ENCODE measurements around the gene NOXRED1. TPM values are rescaled to one million over a fixed set of nuclear protein-coding genes. Genes with fewer than 3 reads are reported as not detected.

The NOXRED1 gene
- total and polyA plus RNA-seq, 4 donors = 0.23 to 0.94 (median 0.36) TPM

DNA sequence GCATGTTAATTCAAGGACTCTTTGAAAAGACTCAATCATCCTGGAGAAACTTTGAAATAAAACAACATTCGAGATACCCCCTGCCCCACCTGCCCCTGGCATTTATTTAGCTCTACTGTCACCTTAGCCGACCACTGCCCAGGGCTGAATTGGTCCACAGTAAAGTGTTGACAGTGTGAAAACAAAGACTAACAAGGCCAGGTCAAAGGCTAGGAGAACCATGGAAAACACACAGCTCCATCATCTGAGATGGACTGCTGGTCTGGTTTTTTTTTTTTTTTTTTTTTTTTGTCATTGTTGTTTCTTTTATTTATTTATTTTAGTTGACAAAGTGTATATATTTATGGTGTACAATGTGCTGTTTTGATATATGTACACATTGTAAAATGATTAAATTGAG is 76.8 kb downstream of the NOXRED1 start:
- H3K27me3 ChIP-seq (ENCODE audit: control insufficient read depth in 3 of 3, insufficient read depth in 3 of 3, low read length in 2 of 3) = no peaks in the 10 kb centered on the region
- no peaks in the 10 kb centered on the region for H3K4me1 ChIP-seq (ENCODE audit: control insufficient read depth in 5 of 5, insufficient read depth in 5 of 5, low read length in 5 of 5)
- H3K27ac ChIP-seq (ENCODE audit: low read depth in 1 of 2, low read length in 1 of 2) = no peak overlapping the region
- H3K36me3 ChIP-seq (ENCODE audit: control insufficient read depth in 4 of 4, insufficient read depth in 4 of 4, low read length in 4 of 4) = peaks cover 2 to 24% (median 14%) of the 10 kb centered on the region in 4 donors
- 88 to 89% methylated on average over 2 of the region's 2 CpGs for WGBS, 2 donors
- H3K4me3 ChIP-seq = no peak overlapping the region
- no peak for DNase-seq
- TF ChIP-seq, protein P1, sequence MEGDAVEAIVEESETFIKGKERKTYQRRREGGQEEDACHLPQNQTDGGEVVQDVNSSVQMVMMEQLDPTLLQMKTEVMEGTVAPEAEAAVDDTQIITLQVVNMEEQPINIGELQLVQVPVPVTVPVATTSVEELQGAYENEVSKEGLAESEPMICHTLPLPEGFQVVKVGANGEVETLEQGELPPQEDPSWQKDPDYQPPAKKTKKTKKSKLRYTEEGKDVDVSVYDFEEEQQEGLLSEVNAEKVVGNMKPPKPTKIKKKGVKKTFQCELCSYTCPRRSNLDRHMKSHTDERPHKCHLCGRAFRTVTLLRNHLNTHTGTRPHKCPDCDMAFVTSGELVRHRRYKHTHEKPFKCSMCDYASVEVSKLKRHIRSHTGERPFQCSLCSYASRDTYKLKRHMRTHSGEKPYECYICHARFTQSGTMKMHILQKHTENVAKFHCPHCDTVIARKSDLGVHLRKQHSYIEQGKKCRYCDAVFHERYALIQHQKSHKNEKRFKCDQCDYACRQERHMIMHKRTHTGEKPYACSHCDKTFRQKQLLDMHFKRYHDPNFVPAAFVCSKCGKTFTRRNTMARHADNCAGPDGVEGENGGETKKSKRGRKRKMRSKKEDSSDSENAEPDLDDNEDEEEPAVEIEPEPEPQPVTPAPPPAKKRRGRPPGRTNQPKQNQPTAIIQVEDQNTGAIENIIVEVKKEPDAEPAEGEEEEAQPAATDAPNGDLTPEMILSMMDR (IDR thresholded peaks at IDR 0.05; ENCODE audit: control extremely low read depth, extremely low read depth) = no peak
- ATAC-seq (ENCODE audit: insufficient read depth, low FRiP score) = no peak
- H3K9ac ChIP-seq (ENCODE audit: insufficient read depth in 1 of 2, low read length in 2 of 2) = no peak overlapping the region
- H3K9me3 ChIP-seq (ENCODE audit: control insufficient read depth in 4 of 4, insufficient read depth in 3 of 4, low read length in 3 of 4) = no peaks in the 10 kb centered on the region

DNA sequence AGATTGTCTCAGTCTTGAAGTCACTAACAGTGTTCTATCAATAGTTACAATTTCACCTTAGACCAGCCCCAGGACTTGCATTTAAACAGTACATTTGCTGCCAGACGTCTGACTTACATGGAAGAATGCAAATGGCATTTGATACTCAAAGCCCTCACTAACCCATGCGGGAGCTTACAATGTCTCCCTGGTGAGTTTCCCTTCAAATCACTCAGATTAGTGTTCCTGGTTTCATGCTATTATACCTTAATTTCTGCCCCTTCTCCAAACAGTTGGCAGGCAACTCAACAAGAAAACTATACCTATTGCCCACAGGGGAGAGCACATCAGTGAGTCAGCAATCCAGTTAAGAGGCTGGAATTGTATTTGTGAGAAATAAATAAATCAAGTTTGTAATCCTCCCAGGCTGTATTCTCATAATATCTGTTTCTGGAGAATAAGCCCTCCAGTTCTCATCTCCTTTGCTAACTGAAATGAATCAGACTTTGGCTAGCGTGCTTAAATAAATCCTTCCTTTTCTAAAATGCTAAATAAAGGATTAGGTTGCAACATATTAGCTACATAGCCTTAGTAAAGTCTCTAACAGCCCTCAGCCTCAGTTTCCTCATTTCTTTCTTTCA is 78.8 kb downstream of the NOXRED1 start:
- Histone ChIP-seq H3K4me1 (ENCODE audit: control insufficient read depth in 5 of 5, insufficient read depth in 5 of 5, low read length in 5 of 5) (no peaks in the 10 kb centered on the region), H3K4me3 (no peak overlapping the region), H3K9ac (ENCODE audit: insufficient read depth in 1 of 2, low read length in 2 of 2) (no peak overlapping the region), H3K27me3 (ENCODE audit: control insufficient read depth in 3 of 3, insufficient read depth in 3 of 3, low read length in 2 of 3) (no peaks in the 10 kb centered on the region), H3K36me3 (ENCODE audit: control insufficient read depth in 4 of 4, insufficient read depth in 4 of 4, low read length in 4 of 4) (peaks cover 7 to 21% (median 14%) of the 10 kb centered on the region in 4 donors), H3K27ac (ENCODE audit: low read depth in 1 of 2, low read length in 1 of 2) (no peak overlapping the region), H3K9me3 (ENCODE audit: control insufficient read depth in 4 of 4, insufficient read depth in 3 of 4, low read length in 3 of 4) (no peaks in the 10 kb centered on the region)
- DNase-seq (no peak), ATAC-seq (ENCODE audit: insufficient read depth, low FRiP score) (no peak)
- TF ChIP-seq, protein P1 (IDR thresholded peaks at IDR 0.05; ENCODE audit: control extremely low read depth, extremely low read depth) = no peak
- 88 to 91% methylated on average over 3 of the region's 3 CpGs for WGBS, 2 donors

Small RNA genes lying within 50 kb of the gene (small RNA-seq; reads per million reads assigned to genes)
- gene RF00404 (ENCODE audit: low replicate concordance) = not detected

Other genes starting within 250 kb of the NOXRED1 start
- gene TMEM63C, start 241.7 kb downstream of the NOXRED1 start, total RNA-seq = 1 to 10 TPM in 1 of 2 donors, under 1 TPM in 1; 0.48 to 1.2 TPM
- gene TMEM63C, start 241.7 kb downstream of the NOXRED1 start, polyA plus RNA-seq = under 1 TPM; 0.20 to 0.41 TPM
- not detected for gene NGB, start 152.3 kb downstream of the NOXRED1 start, total RNA-seq
- not detected for gene NGB, start 152.3 kb downstream of the NOXRED1 start, polyA plus RNA-seq
- 10 to 100 TPM; 14.0 to 43.1 TPM for gene POMT2, start 102.6 kb downstream of the NOXRED1 start, total RNA-seq
- 10 to 100 TPM in 1 of 2 donors, 1 to 10 TPM in 1; 10.0 to 14.3 TPM for gene POMT2, start 102.6 kb downstream of the NOXRED1 start, polyA plus RNA-seq
- gene GSTZ1, start 102.5 kb downstream of the NOXRED1 start, total RNA-seq = 10 to 100 TPM in 1 of 2 donors, 1 to 10 TPM in 1; 7.9 to 20.2 TPM
- gene GSTZ1, start 102.5 kb downstream of the NOXRED1 start, polyA plus RNA-seq = 10 to 100 TPM; 17.0 to 27.0 TPM
- 10 to 100 TPM; 10.3 to 15.4 TPM for gene TMED8, start 46.4 kb downstream of the NOXRED1 start, total RNA-seq
- gene TMED8, start 46.4 kb downstream of the NOXRED1 start, polyA plus RNA-seq = 1 to 10 TPM; 4.0 to 5.0 TPM
- gene SAMD15, start 46.1 kb downstream of the NOXRED1 start, total RNA-seq = 10 to 100 TPM in 1 of 2 donors, 1 to 10 TPM in 1; 5.9 to 12.5 TPM
- gene SAMD15, start 46.1 kb downstream of the NOXRED1 start, polyA plus RNA-seq = 1 to 10 TPM in 1 of 2 donors, under 1 TPM in 1; 0.71 to 1.2 TPM
- gene VIPAS39, start 34.1 kb upstream of the NOXRED1 start, total RNA-seq = 10 to 100 TPM; 16.0 to 22.8 TPM
- 10 to 100 TPM in 1 of 2 donors, 1 to 10 TPM in 1; 7.7 to 12.3 TPM for gene VIPAS39, start 34.1 kb upstream of the NOXRED1 start, polyA plus RNA-seq
- gene AHSA1, start 34.6 kb upstream of the NOXRED1 start, total RNA-seq = 10 to 100 TPM; 90.4 to 98.5 TPM
- gene AHSA1, start 34.6 kb upstream of the NOXRED1 start, polyA plus RNA-seq = 100 to 1,000 TPM in 1 of 2 donors, 10 to 100 TPM in 1; 84.5 to 119 TPM
- not detected for gene ISM2, start 75.3 kb upstream of the NOXRED1 start, total RNA-seq
- under 1 TPM in 1 of 2 donors, not detected in 1; 0.02 TPM for gene ISM2, start 75.3 kb upstream of the NOXRED1 start, polyA plus RNA-seq
- gene SPTLC2, start 193.1 kb upstream of the NOXRED1 start, total RNA-seq = 10 to 100 TPM; 31.0 to 48.6 TPM
- 10 to 100 TPM in 1 of 2 donors, 1 to 10 TPM in 1; 8.1 to 24.3 TPM for gene SPTLC2, start 193.1 kb upstream of the NOXRED1 start, polyA plus RNA-seq